DMS114 treated with DMSO at 0.1 percent for 48 hours (cell line): ENCODE measurements around the gene KSR1.

ENCODE experiments used
- DNase-seq: peaks from one replicate; lab custom pipeline; 2025; ENCODE audit not compliant: unreplicated experiment; lab: John Stamatoyannopoulos, UW

The KSR1 gene

GRCh38 chr17:27547301-27547683 lies 91.0 kb downstream of the KSR1 start:
- DNase-seq, result no peak

GRCh38 chr17:27548369-27548768 lies 92.1 kb downstream of the KSR1 start:
- no peak for DNase-seq

GRCh38 chr17:27549251-27549893 lies 93.1 kb downstream of the KSR1 start:
- no peak for DNase-seq

- DNase-seq, result no peak
Observed at GRCh38 chr17:27550291-27550930, 94.2 kb downstream of the KSR1 start.

- DNase-seq, result no peak
Observed at GRCh38 chr17:27550974-27551505, 94.8 kb downstream of the KSR1 start.

GRCh38 chr17:27551701-27552248 lies 95.5 kb downstream of the KSR1 start:
- DNase-seq, result no peak

- DNase-seq, result no peak
Observed at GRCh38 chr17:27552276-27552732, 96.1 kb downstream of the KSR1 start.

GRCh38 chr17:27553019-27553511 lies 96.8 kb downstream of the KSR1 start:
- no peak for DNase-seq

- DNase-seq, result no peak
Observed at GRCh38 chr17:27554152-27554551, 97.9 kb downstream of the KSR1 start.

- DNase-seq, result no peak
Observed at GRCh38 chr17:27554911-27555310, 98.7 kb downstream of the KSR1 start.

GRCh38 chr17:27555339-27555738 lies 99.1 kb downstream of the KSR1 start:
- DNase-seq, result no peak

- DNase-seq, result no peak
Observed at GRCh38 chr17:27558341-27558740, 102.1 kb downstream of the KSR1 start.

GRCh38 chr17:27558842-27559505 lies 102.7 kb downstream of the KSR1 start:
- no peak for DNase-seq

- DNase-seq, result no peak
Observed at GRCh38 chr17:27559506-27560481, 103.5 kb downstream of the KSR1 start.

GRCh38 chr17:27560668-27561067 lies 104.4 kb downstream of the KSR1 start:
- no peak for DNase-seq

- DNase-seq, result no peak
Observed at GRCh38 chr17:27562777-27563455, 106.7 kb downstream of the KSR1 start.

GRCh38 chr17:27563532-27563931 lies 107.3 kb downstream of the KSR1 start:
- DNase-seq, result no peak

- DNase-seq, result no peak
Observed at GRCh38 chr17:27564463-27564862, 108.2 kb downstream of the KSR1 start.

- DNase-seq, result no peak
Observed at GRCh38 chr17:27565874-27566670, 109.8 kb downstream of the KSR1 start.
